SU-DHL-6 (cell line): Measurements from ENCODE around the gene GDF10.

Experiments used
- H2AFZ ChIP-seq: fragments of 200-600 bp; sonication (generic); 2 replicates; pipeline ENCODE4 v1.6.1; 2014; ENCODE audit warnings: low read depth, mild to moderate bottlenecking, moderate library complexity, mixed read lengths, antibody characterized with exemption, low read length; ENCODE audit not compliant: severe bottlenecking
- H3F3A ChIP-seq: fragments of 200-600 bp; shearing (Covaris generic); 2 replicates; pipeline ENCODE4 v1.6.0; 2016; ENCODE audit warnings: antibody characterized with exemption, mild to moderate bottlenecking; ENCODE audit not compliant: insufficient read depth
- H3K27ac ChIP-seq: fragments of 200-600 bp; sonication (generic); 2 replicates; pipeline ENCODE4 v1.5.1; 2016; ENCODE audit warnings: low read depth, mild to moderate bottlenecking, low read length, moderate library complexity, mixed read lengths
- H3K27me3 ChIP-seq: fragments of 200-600 bp; sonication (generic), shearing (Covaris generic); 2 replicates; pipeline ENCODE4 v1.6.0; 2014; ENCODE audit warnings: mild to moderate bottlenecking, low read length
- H3K36me3 ChIP-seq: fragments of 200-600 bp; sonication (generic); 2 replicates; pipeline ENCODE4 v1.6.1; 2014; ENCODE audit warnings: mild to moderate bottlenecking, low read length, mixed read lengths
- H3K4me2 ChIP-seq: fragments of 300-600, 200-600 bp; shearing (Covaris generic), sonication (generic); 2 replicates; pipeline ENCODE4 v1.6.0; 2014; ENCODE audit warnings: low read length, low read depth, mild to moderate bottlenecking; ENCODE audit not compliant: poor library complexity, severe bottlenecking
- H3K4me3 ChIP-seq: fragments of 200-600 bp; sonication (generic); 2 replicates; pipeline ENCODE4 v1.5.1; 2014; ENCODE audit warnings: antibody characterized with exemption, low read length, mild to moderate bottlenecking, mixed read lengths; ENCODE audit not compliant: insufficient read depth, poor library complexity, severe bottlenecking
- H3K79me2 ChIP-seq: fragments of 200-600 bp; sonication (generic); 2 replicates; pipeline ENCODE4 v1.6.1; 2014; ENCODE audit warnings: mild to moderate bottlenecking, low read length, moderate library complexity; ENCODE audit not compliant: insufficient read depth
- H3K9ac ChIP-seq: fragments of 200-600 bp; sonication (generic); 2 replicates; pipeline ENCODE4 v1.7.0; 2014; ENCODE audit warnings: mild to moderate bottlenecking, low read length
- H3K9me2 ChIP-seq: fragments of 200-600 bp; sonication (generic); replicated peaks from 2 replicates; pipeline ENCODE4 v1.6.1; 2014; ENCODE audit warnings: low read length; ENCODE audit not compliant: insufficient read depth
- H3K9me3 ChIP-seq: fragments of 200-600 bp; sonication (generic); 2 replicates; pipeline ENCODE4 v1.6.1; 2014; ENCODE audit warnings: low read length, mixed read lengths; ENCODE audit not compliant: insufficient read depth
- H4K20me1 ChIP-seq: fragments of 200-600 bp; sonication (generic); 2 replicates; pipeline ENCODE4 v1.6.1; 2014; ENCODE audit warnings: low read depth, mild to moderate bottlenecking, antibody characterized with exemption, low read length, moderate library complexity, mixed read lengths
- EZH2phosphoT487 ChIP-seq: fragments of 200-600 bp; sonication (generic), shearing (Covaris generic); conservative IDR thresholded peaks from 2 replicates; pipeline ENCODE4 v1.6.1; 2018; ENCODE audit warnings: mild to moderate bottlenecking, antibody characterized with exemption, low read length, moderate library complexity, mixed read lengths
- TF ChIP-seq, protein P1 (sequence below): fragments of 200-600 bp; sonication (generic); IDR thresholded peaks from one replicate; pipeline ENCODE4 v1.5.1; 2017; ENCODE audit warnings: antibody characterized with exemption, mild to moderate bottlenecking, low read length, moderate library complexity; ENCODE audit not compliant: insufficient read depth, poor library complexity, severe bottlenecking

The GDF10 gene

DNA sequence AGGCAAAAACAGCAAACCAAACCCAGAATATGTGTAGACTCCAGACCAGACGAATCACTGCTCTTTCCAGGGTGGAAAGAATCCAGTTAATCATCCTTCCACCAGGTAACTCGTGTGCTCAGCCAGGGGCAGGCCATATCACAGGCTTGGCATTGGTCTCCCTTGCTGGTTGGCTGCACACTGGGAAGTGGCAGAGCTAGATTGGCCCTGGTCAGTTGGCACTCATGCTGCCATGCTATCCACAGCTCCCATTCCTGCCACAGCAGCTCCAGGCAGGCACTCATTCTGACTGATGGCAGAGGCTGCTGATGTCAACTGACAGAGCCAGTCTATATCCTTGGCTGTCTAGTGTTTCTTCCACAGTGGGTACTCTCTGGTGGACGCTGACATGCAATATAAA, 9.7 kb upstream of the GDF10 start:
- H3K36me3 ChIP-seq: no peaks in the 10 kb centered on the region
- no peaks in the 10 kb centered on the region for H4K20me1 ChIP-seq
- H3K4me2 ChIP-seq: no peak overlapping the region
- no peaks in the 10 kb centered on the region for H3K9me2 ChIP-seq
- no peak overlapping the region for H3K4me3 ChIP-seq
- no peaks in the 10 kb centered on the region for H3K27me3 ChIP-seq
- no peak overlapping the region for H3K9ac ChIP-seq
- no peak overlapping the region for H2AFZ ChIP-seq
- no peaks in the 10 kb centered on the region for H3K79me2 ChIP-seq
- H3K27ac ChIP-seq: no peak overlapping the region
- H3K9me3 ChIP-seq: no peaks in the 10 kb centered on the region
- no peak for TF ChIP-seq EZH2phosphoT487
- TF ChIP-seq, protein P1, sequence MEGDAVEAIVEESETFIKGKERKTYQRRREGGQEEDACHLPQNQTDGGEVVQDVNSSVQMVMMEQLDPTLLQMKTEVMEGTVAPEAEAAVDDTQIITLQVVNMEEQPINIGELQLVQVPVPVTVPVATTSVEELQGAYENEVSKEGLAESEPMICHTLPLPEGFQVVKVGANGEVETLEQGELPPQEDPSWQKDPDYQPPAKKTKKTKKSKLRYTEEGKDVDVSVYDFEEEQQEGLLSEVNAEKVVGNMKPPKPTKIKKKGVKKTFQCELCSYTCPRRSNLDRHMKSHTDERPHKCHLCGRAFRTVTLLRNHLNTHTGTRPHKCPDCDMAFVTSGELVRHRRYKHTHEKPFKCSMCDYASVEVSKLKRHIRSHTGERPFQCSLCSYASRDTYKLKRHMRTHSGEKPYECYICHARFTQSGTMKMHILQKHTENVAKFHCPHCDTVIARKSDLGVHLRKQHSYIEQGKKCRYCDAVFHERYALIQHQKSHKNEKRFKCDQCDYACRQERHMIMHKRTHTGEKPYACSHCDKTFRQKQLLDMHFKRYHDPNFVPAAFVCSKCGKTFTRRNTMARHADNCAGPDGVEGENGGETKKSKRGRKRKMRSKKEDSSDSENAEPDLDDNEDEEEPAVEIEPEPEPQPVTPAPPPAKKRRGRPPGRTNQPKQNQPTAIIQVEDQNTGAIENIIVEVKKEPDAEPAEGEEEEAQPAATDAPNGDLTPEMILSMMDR: no peak
- no peaks in the 10 kb centered on the region for H3F3A ChIP-seq

DNA sequence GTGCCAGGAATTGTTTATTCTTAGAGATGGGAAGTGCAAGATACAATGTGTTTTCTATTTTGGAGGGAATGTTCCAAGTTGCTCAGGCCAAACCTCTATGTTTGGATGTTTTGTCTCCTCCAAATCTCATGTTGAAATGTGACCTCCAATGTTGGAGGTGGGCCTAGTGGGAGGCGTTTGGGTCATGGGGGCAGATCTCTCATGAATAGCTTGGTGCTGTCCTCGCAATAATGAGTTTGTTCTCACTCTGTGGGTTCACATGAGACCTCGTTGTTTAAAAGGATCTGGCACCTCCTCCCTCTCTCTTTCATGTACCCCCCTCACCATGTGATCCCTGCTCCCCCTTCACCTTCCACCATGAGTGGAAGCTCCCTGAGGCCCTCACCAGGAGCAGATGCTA, 8.3 kb upstream of the GDF10 start:
- H3K27me3 ChIP-seq: no peaks in the 10 kb centered on the region

DNA sequence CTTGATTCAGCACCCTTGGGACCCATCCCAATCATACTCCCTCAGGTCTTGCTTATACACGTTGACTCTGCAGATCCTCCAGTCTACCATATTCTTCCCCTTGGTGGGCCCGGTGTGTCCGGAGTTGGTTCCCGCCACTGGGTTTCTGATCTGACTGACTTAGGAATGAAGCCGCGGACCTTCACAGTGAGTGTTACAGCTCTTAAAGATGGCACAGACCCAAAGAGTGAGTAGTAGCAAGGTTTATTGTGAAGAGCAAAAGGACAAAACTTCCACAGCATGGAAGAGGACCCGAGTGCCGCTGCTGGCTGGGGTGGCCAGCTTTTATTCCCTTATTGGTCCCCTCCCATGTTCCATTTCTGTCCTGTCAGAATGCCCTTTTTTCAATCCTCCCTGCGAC, 5.9 kb upstream of the GDF10 start:
- Histone ChIP-seq H3K79me2 (no peaks in the 10 kb centered on the region), H3K9me2 (no peaks in the 10 kb centered on the region), H4K20me1 (no peaks in the 10 kb centered on the region), H2AFZ (no peak overlapping the region), H3F3A (no peaks in the 10 kb centered on the region), H3K27ac (no peak overlapping the region), H3K4me3 (no peak overlapping the region), H3K4me2 (no peak overlapping the region), H3K9me3 (no peaks in the 10 kb centered on the region), H3K9ac (no peak overlapping the region), H3K27me3 (no peaks in the 10 kb centered on the region), H3K36me3 (no peaks in the 10 kb centered on the region)
- TF ChIP-seq, protein P1: no peak
- TF ChIP-seq EZH2phosphoT487: no peak

More for the DNA sequence above, 8.3 kb upstream of the GDF10 start:
- no peak overlapping the region for H3K9ac ChIP-seq
- H3K36me3 ChIP-seq: no peaks in the 10 kb centered on the region
- no peaks in the 10 kb centered on the region for H4K20me1 ChIP-seq
- no peaks in the 10 kb centered on the region for H3K79me2 ChIP-seq
- no peaks in the 10 kb centered on the region for H3F3A ChIP-seq
- H3K4me3 ChIP-seq: no peak overlapping the region
- H3K4me2 ChIP-seq: no peak overlapping the region
- no peaks in the 10 kb centered on the region for H3K9me2 ChIP-seq
- TF ChIP-seq, protein P1: no peak
- no peak for TF ChIP-seq EZH2phosphoT487
- no peaks in the 10 kb centered on the region for H3K9me3 ChIP-seq
- H3K27ac ChIP-seq: no peak overlapping the region
- H2AFZ ChIP-seq: no peak overlapping the region
